PFSK-1 (cell line): ENCODE measurements around the gene C1QB.

Experiments
- FOXP2 ChIP-seq: optimal IDR thresholded peaks from 2 replicates; pipeline ENCODE3; 2011; ENCODE audit warnings: borderline replicate concordance, control low read depth, inconsistent platforms; ENCODE audit not compliant: insufficient read depth; ENCODE audit errors: extremely low read length, extremely low read depth
- POLR2AphosphoS5 ChIP-seq: IDR thresholded peaks from 2 replicates; pipeline ENCODE4 v1.6.1; 2012; ENCODE audit warnings: low read depth, mild to moderate bottlenecking, control low read depth, low read length, moderate library complexity
- REST ChIP-seq, 2 experiments: IDR thresholded peaks; 2 replicates each; pipeline versions ENCODE4 v1.6.1 to v1.8.0; 2011 to 2012; ENCODE audit warnings: low read depth in 2 of 2, low read length in 2 of 2, control low read depth in 1 of 2, inconsistent platforms in 1 of 2, mild to moderate bottlenecking in 1 of 2, moderate library complexity in 1 of 2; ENCODE audit not compliant: insufficient read depth in 1 of 2
- SIN3A ChIP-seq: IDR thresholded peaks from 2 replicates; pipeline ENCODE4 v1.6.1; 2012; ENCODE audit warnings: mild to moderate bottlenecking, low read length, moderate library complexity, borderline replicate concordance; ENCODE audit not compliant: insufficient read depth
- TAF1 ChIP-seq: IDR thresholded peaks from 2 replicates; pipeline ENCODE4 v1.6.1; 2012; ENCODE audit warnings: low read length, control low read depth, borderline replicate concordance; ENCODE audit not compliant: insufficient read depth

GRCh38 chr1:22696610-22697009, 43.6 kb downstream of the C1QB start:
- no peak for TF ChIP-seq SIN3A
- TF ChIP-seq POLR2AphosphoS5: no peak
- TF ChIP-seq TAF1: no peak
- TF ChIP-seq REST (IDR thresholded peaks at IDR 0.05; ENCODE audit: insufficient read depth in 1 of 2, low read depth in 2 of 2, low read length in 2 of 2): no peak
- no peak for TF ChIP-seq FOXP2
